HCT116 (cell line): ENCODE results near the gene IL19. TPM values are rescaled to one million over a fixed set of nuclear protein-coding genes. Genes with fewer than 3 reads are reported as not detected.

Experiments used
- ATAC-seq: fragments of 200-7000 bp; cut with Tn5 transposase; 2 replicates; pipeline ENCODE4 v1.9.1; 2020; ENCODE audit warnings: mild to moderate bottlenecking, moderate library complexity
- BruUV-seq: library from RNA; stranded (reverse); fragments of 400-500 nt; replicated peaks from 2 replicates; lab custom pipeline; 2021; lab: Mats Ljungman, UMichigan
- CTCF ChIA-PET: fragments of 300-600 bp; sonication (Branson Sonifier 250); formaldehyde crosslinking; loops from one replicate; lab custom pipeline; 2021; ENCODE audit warnings: antibody characterized with exemption; lab: Charles Lee
- POLR2A ChIA-PET: fragments of 300-600, 350-600 bp; sonication (Branson Sonifier 250); formaldehyde crosslinking; loops from one replicate; lab custom pipeline; 2021; ENCODE audit warnings: antibody characterized with exemption; lab: Charles Lee
- RAD21 ChIA-PET, 2 experiments: fragments of 300-600 bp; sonication (Branson Sonifier 250); formaldehyde crosslinking; loops; one replicate each; lab custom pipeline; 2023; ENCODE audit warnings: low total read pairs in 2 of 2; ENCODE audit not compliant: uncharacterized antibody in 2 of 2, unreplicated experiment in 2 of 2, low non-redundant PET in 1 of 2; lab: Charles Lee
- DNase-seq: peaks from one replicate; pipeline ENCODE4 v3.0.0-alpha.2; 2010; ENCODE audit warnings: low read depth, low spot score
- H2AFZ ChIP-seq: fragments of 200-600 bp; shearing (Covaris generic), sonication (generic); 2 replicates; pipeline ENCODE4 v1.6.1; 2017; ENCODE audit warnings: low read depth, mixed run types, mixed read lengths, antibody characterized with exemption, low read length; ENCODE audit not compliant: poor library complexity, severe bottlenecking
- H3K27ac ChIP-seq: 2 replicates; pipeline ENCODE4 v1.5.1; 2012; ENCODE audit warnings: low read depth, low read length
- H3K27me3 ChIP-seq: fragments of 200-600 bp; sonication (generic); 2 replicates; pipeline ENCODE4 v1.6.1; 2016; ENCODE audit warnings: mixed run types, low read length, mixed read lengths; ENCODE audit not compliant: insufficient read depth
- H3K36me3 ChIP-seq, 2 experiments: fragments of 200-500 bp in 1 of 2; fragments of 200-600 bp in 1 of 2; sonication (Bioruptor generic) in 1 of 2; sonication (generic) in 1 of 2; 2 replicates each; pipeline versions ENCODE4 v1.5.1 to v1.6.1; 2014 to 2016; ENCODE audit warnings: low read length in 2 of 2, inconsistent platforms in 1 of 2, mixed read lengths in 1 of 2, mixed run types in 1 of 2; ENCODE audit not compliant: insufficient read depth in 2 of 2, control insufficient read depth in 1 of 2
- H3K4me1 ChIP-seq, 2 experiments: fragments of 200-600 bp in 1 of 2; sonication (generic) in 1 of 2; 2 replicates each; pipeline versions ENCODE4 v1.5.1 to v1.6.1; 2012 to 2017; ENCODE audit warnings: low read length in 2 of 2, inconsistent platforms in 1 of 2, mild to moderate bottlenecking in 1 of 2, mixed read lengths in 1 of 2, mixed run types in 1 of 2, moderate library complexity in 1 of 2; ENCODE audit not compliant: insufficient read depth in 2 of 2, control insufficient read depth in 1 of 2
- H3K4me2 ChIP-seq: fragments of 200-600 bp; sonication (generic); 2 replicates; pipeline ENCODE4 v1.6.1; 2017; ENCODE audit warnings: mixed run types, low read length, mixed read lengths
- H3K4me3 ChIP-seq, 2 experiments: fragments of 200-600 bp in 1 of 2; sonication (generic) in 1 of 2; replicated peaks in 1 of 2; 2 replicates each; pipeline ENCODE4 v1.5.1; 2011 to 2016; ENCODE audit warnings: low read length in 2 of 2, control low read depth in 1 of 2, low read depth in 1 of 2, mild to moderate bottlenecking in 1 of 2, mixed read lengths in 1 of 2, mixed run types in 1 of 2
- H3K79me2 ChIP-seq: fragments of 200-600 bp; sonication (generic); 2 replicates; pipeline ENCODE4 v1.6.1; 2017; ENCODE audit warnings: mild to moderate bottlenecking, mixed run types, low read length, moderate library complexity, mixed read lengths; ENCODE audit not compliant: insufficient read depth
- H3K9ac ChIP-seq: fragments of 200-600 bp; sonication (generic); 2 replicates; pipeline ENCODE4 v1.6.1; 2016; ENCODE audit warnings: low read length, mixed read lengths
- H3K9me2 ChIP-seq: fragments of 200-600 bp; sonication (generic), shearing (Covaris generic); 2 replicates; pipeline ENCODE4 v1.6.1; 2017; ENCODE audit warnings: mixed run types, mild to moderate bottlenecking, moderate library complexity; ENCODE audit not compliant: insufficient read depth
- H3K9me3 ChIP-seq, 2 experiments: fragments of 200-500 bp in 1 of 2; fragments of 200-600 bp in 1 of 2; sonication (Bioruptor generic) in 1 of 2; sonication (generic) in 1 of 2; 2 replicates each; pipeline ENCODE4 v1.6.1; 2014 to 2017; ENCODE audit warnings: low read length in 2 of 2, mixed read lengths in 2 of 2, inconsistent platforms in 1 of 2, low read depth in 1 of 2, mild to moderate bottlenecking in 1 of 2, mixed run types in 1 of 2, moderate library complexity in 1 of 2; ENCODE audit not compliant: control insufficient read depth in 1 of 2, insufficient read depth in 1 of 2
- H4K20me1 ChIP-seq: fragments of 200-600 bp; sonication (generic), shearing (Covaris generic); 2 replicates; pipeline ENCODE4 v1.6.1; 2017; ENCODE audit warnings: mixed run types, mild to moderate bottlenecking, moderate library complexity; ENCODE audit not compliant: insufficient read depth
- ATF3 ChIP-seq: IDR thresholded peaks from 2 replicates; pipeline ENCODE4 v1.6.1; 2012
- CBX3 ChIP-seq: IDR thresholded peaks from 2 replicates; pipeline ENCODE4 v1.6.1; 2012; ENCODE audit warnings: low read depth
- CEBPB ChIP-seq: IDR thresholded peaks from 2 replicates; pipeline ENCODE4 v1.6.1; 2012; ENCODE audit warnings: low read depth
- CTCF ChIP-seq, 3 experiments: fragments of 200-600 bp in 1 of 3; sonication (generic) in 1 of 3; IDR thresholded peaks in 2 of 3; conservative IDR thresholded peaks in 1 of 3; 2 replicates each; pipeline ENCODE4 v1.5.1; 2012 to 2017; ENCODE audit warnings: low read depth in 2 of 3, low read length in 2 of 3, antibody characterized with exemption in 1 of 3, borderline replicate concordance in 1 of 3, control low read depth in 1 of 3, mild to moderate bottlenecking in 1 of 3, mixed read lengths in 1 of 3, mixed run types in 1 of 3, moderate library complexity in 1 of 3; ENCODE audit not compliant: insufficient read depth in 1 of 3
- EZH2phosphoT487 ChIP-seq: fragments of 200-600 bp; IDR thresholded peaks from 2 replicates; pipeline ENCODE4 v1.6.1; 2018; ENCODE audit warnings: antibody characterized with exemption, borderline replicate concordance
- FOSL1 ChIP-seq: IDR thresholded peaks from 2 replicates; pipeline ENCODE4 v1.6.1; 2012; ENCODE audit warnings: low read depth
- JUND ChIP-seq: IDR thresholded peaks from 2 replicates; pipeline ENCODE4 v1.6.1; 2012
- POLR2A ChIP-seq: IDR thresholded peaks from 2 replicates; pipeline ENCODE4 v1.7.0; 2011; ENCODE audit warnings: borderline replicate concordance; ENCODE audit not compliant: insufficient read depth, insufficient read length; ENCODE audit errors: extremely low read depth
- POLR2AphosphoS5 ChIP-seq: IDR thresholded peaks from 2 replicates; pipeline ENCODE4 v1.6.1; 2011; ENCODE audit warnings: mild to moderate bottlenecking, low read depth, low read length, moderate library complexity
- RAD21 ChIP-seq: IDR thresholded peaks from 2 replicates; pipeline ENCODE4 v1.6.1; 2012; ENCODE audit warnings: low read depth, mild to moderate bottlenecking
- REST ChIP-seq: IDR thresholded peaks from 2 replicates; pipeline ENCODE4 v1.6.1; 2012; ENCODE audit warnings: low read depth
- SP1 ChIP-seq: IDR thresholded peaks from 2 replicates; pipeline ENCODE4 v1.6.1; 2012; ENCODE audit warnings: low read depth
- TCF7L2 ChIP-seq: IDR thresholded peaks from 2 replicates; pipeline ENCODE4 v1.7.0; 2011; ENCODE audit warnings: borderline replicate concordance, inconsistent platforms; ENCODE audit not compliant: insufficient read depth, insufficient read length; ENCODE audit errors: extremely low read depth
- YY1 ChIP-seq: IDR thresholded peaks from 2 replicates; pipeline ENCODE4 v1.6.1; 2011; ENCODE audit warnings: low read length, low read depth, moderate library complexity, mild to moderate bottlenecking; ENCODE audit not compliant: insufficient replicate concordance; ENCODE audit errors: extremely low read depth
- ZBTB33 ChIP-seq: IDR thresholded peaks from 2 replicates; pipeline ENCODE4 v1.6.1; 2011; ENCODE audit warnings: mild to moderate bottlenecking, low read length, moderate library complexity; ENCODE audit not compliant: insufficient replicate concordance; ENCODE audit errors: extremely low read depth
- ZNF274 ChIP-seq: fragments of 200-500 bp; sonication (Bioruptor generic); IDR thresholded peaks from 2 replicates; pipeline ENCODE4 v1.6.1; 2014; ENCODE audit warnings: mild to moderate bottlenecking, low read depth, low read length, inconsistent platforms
- intact Hi-C: fragments of 100-400 bp; cut with micrococcal nuclease; formaldehyde crosslinking; loops from 2 replicates; pipeline ENCODE4 v1.10.0; 2022
- total RNA-seq: library from RNA; stranded (reverse); gene quantifications from one replicate; pipeline ENCODE4 v1.2.1, GENCODE V29; 2021; ENCODE audit not compliant: unreplicated experiment

IL19 gene
- total RNA-seq, 1 experiment from 2014 or later = not detected

- Histone ChIP-seq H3K4me3 (no peak overlapping the region), H4K20me1 (no peaks in the 10 kb centered on the region), H3K36me3 (no peaks in the 10 kb centered on the region), H2AFZ (no peak overlapping the region), H3K9me2 (no peaks in the 10 kb centered on the region), H3K9ac (no peak overlapping the region), H3K9me3 (no peaks in the 10 kb centered on the region), H3K79me2 (no peaks in the 10 kb centered on the region), H3K4me2 (no peak overlapping the region), H3K27ac (no peak overlapping the region), H3K4me1 (no peaks in the 10 kb centered on the region), H3K27me3 (peaks cover 18% of the 10 kb centered on the region; the same call in 1 of the 2 replicates)
- DNase-seq = no peak
- intact Hi-C loops = no loop called here
- POLR2A ChIA-PET = no interaction called here
- BruUV-seq = no TSS peak
- CTCF ChIA-PET = no interaction called here
- RAD21 ChIA-PET = no interaction called here
- ATAC-seq = no peak
- TF ChIP-seq ZBTB33 (no peak), TCF7L2 (no peak), JUND (no peak), CEBPB (no peak), SP1 (no peak), POLR2AphosphoS5 (no peak), EZH2phosphoT487 (no peak), POLR2A (no peak), FOSL1 (no peak), YY1 (no peak), ZNF274 (no peak), CTCF (IDR thresholded peaks at IDR 0.05 in 2 of 3, conservative IDR thresholded peaks at IDR 0.05 in 1 of 3; ENCODE audit: borderline replicate concordance in 1 of 3, insufficient read depth in 1 of 3, low read depth in 2 of 3, low read length in 2 of 3) (no peak), RAD21 (no peak), ATF3 (no peak), REST (no peak), CBX3 (no peak)
- TF ChIP-seq, all 23 proteins: peak for 0
These were observed 5.7 kb downstream of the IL19 start for GRCh38 chr1:206776229-206776628.
